ENCODE data around the gene WFS1.
A peak's percentile ranks its signal among the peaks of the same experiment; 100 is the strongest.

The WFS1 gene

DNA sequence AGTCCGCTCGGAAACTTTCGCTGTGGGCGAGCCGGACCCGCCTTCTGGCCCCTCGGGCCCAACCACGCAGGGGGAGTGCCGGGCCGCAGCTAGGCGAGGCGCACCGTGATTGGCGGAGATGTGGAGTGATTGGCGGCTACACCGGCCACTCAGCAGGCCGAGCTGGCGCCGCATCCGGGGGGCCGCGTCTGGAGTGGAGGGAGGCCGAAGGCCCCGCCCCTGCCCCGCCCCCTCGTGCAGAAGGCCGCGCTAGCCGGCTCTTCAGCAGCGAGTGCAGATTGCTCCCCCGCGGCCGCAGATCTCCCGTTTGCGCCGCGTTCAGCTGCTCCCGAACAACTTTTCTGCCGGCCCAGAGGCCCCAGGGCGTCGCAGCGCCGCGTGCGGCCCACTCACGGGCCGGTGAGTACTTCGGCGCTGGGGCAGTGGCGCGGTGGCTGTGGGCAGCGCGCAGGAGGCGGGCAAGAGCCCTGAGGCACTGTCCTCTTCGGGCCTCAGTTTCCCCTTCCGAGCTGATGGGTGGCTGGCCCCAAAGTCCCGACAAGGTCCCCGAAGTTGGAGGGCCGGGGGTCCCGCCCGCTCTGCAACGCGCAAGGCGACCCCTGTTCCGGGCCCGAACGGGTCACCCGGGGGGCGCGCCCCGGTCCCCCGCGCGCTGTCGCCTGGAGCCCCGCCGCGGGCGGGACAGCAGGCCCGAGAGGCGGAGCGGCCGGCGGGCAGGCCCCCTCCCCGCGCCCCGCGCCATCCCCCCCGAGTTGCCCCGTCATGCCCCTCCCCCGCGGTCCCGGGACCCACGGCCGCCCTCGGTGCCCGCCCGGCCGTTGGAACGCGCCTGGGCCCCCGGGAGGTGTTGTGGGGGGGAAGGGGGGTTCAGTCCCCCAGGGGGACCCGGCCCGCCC lies at the start of gene WFS1:
Gene WFS1 (plus strand): TSS at position 235 of the 896 bp plus-strand sequence. CDS start 7,606 bp downstream, outside the sequence.
- peak; percentile 98 for DNase-seq (ENCODE audit: low spot score)

- DNase-seq (ENCODE audit: low spot score), result no peak
Observed at GRCh38 chr4:6221301-6221850, 48.3 kb upstream of the WFS1 start.

- DNase-seq (ENCODE audit: low spot score), result no peak
Observed at GRCh38 chr4:6221851-6222760, 47.5 kb upstream of the WFS1 start.

- DNase-seq (ENCODE audit: low spot score), result no peak
Observed at GRCh38 chr4:6222761-6223292, 46.8 kb upstream of the WFS1 start.

GRCh38 chr4:6224735-6225134 lies 44.9 kb upstream of the WFS1 start:
- DNase-seq (ENCODE audit: low spot score), result no peak

- DNase-seq (ENCODE audit: low spot score), result peak; percentile 6
Observed at GRCh38 chr4:6225469-6225868, 44.2 kb upstream of the WFS1 start.

GRCh38 chr4:6226506-6226905 lies 43.1 kb upstream of the WFS1 start:
- DNase-seq (ENCODE audit: low spot score), result no peak

- no peak for DNase-seq (ENCODE audit: low spot score)
Observed at GRCh38 chr4:6227412-6228157, 42.1 kb upstream of the WFS1 start.

GRCh38 chr4:6228158-6229067 lies 41.2 kb upstream of the WFS1 start:
- DNase-seq (ENCODE audit: low spot score), result no peak

- DNase-seq (ENCODE audit: low spot score), result no peak
Observed at GRCh38 chr4:6229095-6229494, 40.6 kb upstream of the WFS1 start.

- DNase-seq (ENCODE audit: low spot score), result no peak
Observed at GRCh38 chr4:6229671-6230501, 39.8 kb upstream of the WFS1 start.

DNA sequence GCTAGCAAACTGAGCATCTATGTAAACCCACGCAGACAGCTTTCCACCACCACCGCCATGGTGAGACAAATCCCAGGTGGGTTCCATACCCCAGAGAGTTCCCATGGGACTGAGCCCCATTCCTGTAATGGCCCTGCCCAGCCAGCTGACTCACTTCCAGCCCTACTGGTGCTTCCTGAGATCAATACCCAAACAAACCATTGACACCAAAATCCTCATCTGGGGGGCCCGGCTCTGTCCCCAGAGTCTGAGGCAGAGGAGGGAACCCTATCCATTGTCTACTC lies 39.2 kb upstream of the WFS1 start:
- DNase-seq (ENCODE audit: low spot score), result no peak

DNA sequence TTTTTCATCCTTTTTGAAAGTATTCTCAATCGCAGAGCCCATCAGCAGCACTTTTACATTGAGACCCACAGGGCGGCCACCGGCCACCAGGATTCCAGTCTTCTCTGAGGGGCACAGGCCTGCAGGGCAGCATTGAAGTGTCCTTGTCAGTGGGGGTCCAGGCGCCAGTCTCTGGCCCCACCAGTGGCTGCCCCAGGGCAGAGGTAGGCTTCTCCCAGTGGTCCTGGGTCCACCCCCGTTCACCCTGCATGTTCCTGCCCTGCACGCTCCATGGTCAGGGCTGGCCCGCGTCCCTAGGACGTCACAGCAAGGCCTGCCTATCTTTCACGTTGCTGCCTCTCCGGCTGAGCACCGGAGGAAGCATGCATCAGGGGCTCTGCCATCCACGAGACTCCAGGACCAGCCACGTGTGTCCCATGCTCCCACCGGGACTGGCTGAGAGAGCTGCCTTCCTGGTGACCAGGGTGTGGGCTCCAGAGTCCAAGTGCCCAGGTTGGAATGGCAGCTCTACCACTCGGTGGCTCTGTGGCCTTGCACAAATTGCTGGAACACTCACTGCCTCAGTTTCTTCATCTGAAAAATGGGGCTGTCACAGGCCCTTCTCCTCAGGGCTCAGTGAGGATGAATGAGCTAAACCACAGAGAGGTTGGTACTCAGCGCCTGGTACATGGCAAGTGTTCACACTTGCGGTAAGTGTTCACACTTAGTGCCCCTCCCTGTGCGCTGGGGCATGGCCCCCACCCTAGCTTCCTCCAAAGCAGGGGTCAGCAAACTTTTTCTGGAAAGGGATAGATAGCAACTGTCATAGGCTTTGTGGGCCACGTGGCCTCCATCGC lies 38.6 kb upstream of the WFS1 start:
- no peak for DNase-seq (ENCODE audit: low spot score)

DNA sequence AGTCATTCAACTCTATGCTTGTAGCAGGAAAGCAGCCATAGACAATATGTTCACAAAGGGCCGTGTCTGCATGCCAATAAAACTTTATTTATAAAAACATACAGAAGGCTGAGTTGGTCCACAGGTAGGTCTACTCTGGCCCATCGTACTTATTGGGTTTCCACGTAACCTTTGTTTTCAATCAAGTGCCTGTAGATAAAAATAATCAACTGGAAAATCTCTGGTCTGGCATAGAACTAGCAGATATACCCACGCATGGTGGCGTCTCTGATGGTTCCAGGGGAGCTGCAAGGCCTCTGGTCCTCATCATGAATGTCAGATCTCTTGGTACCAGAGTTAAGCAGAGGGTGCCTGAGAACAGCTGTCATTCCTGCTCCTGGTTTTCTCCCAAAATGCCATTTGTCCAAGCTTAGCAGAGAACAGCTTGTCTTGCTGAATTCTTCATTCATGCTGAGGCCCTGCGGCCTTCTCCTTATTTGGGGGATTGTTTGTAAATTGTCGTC lies 37.9 kb upstream of the WFS1 start:
- no peak for DNase-seq (ENCODE audit: low spot score)

DNA sequence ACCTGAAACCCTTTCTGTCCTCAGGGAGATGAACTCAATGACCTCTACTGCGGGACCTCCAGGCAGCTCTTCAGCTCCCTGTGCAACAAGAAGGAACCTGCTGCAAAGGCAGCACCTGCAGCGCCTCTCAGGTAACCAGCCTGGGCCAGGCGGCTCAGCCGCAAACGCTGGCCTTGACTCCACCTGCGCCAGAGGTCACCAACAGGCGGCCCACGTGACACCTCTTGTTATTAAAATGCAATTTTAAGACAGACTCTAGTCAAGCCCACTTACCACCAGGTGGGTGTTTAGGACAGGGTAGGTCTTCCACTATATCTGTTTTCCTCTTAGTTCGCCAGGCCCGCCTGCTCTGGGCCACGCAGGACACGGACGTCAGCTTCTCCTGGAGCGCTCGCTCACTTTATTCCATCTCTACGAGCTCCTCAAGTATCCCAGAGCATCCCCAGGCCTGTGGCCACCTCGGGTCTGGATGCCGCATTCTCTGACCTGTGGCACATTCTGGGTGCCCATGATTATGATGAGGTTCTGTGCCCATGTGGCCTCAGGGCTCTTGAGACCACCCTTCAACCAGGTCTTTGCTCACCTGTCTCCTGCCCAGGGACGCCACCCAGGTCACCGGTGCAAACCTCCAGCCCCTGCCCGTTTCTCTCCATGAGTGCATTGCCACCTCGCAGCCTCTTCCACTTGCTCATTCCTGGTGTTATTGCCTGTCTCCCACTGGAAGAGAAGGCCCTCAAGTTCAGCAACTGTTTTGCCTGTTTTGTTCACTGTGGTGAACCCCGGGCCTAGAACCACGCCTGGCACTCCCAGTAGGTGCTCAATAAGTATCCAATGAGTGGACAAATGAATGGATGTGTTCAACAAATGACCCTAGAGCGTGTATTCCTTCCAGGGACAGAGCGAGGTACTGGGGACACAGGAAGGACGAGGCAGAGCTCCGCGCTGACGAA lies 36.5 kb upstream of the WFS1 start:
- no peak for DNase-seq (ENCODE audit: low spot score)

DNA sequence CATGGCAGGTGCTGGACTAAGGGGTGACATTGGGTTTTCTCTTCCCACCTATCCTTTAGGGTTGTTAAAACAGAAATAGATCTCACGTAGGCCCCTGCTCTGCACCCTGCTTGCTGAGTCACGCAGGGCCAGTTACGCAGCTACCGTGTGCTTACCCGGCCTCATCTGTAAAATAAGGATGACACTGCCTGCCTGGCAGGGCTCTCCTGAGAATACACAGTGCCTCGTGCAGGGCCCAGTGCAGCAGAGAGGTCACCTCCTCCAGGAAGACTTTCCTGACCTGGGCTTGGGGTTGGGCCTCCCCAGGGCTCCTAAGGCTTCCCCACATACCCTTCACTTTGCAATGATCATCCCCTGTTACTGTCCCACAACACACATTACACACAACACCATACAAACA lies 35.7 kb upstream of the WFS1 start:
- no peak for DNase-seq (ENCODE audit: low spot score)

DNA sequence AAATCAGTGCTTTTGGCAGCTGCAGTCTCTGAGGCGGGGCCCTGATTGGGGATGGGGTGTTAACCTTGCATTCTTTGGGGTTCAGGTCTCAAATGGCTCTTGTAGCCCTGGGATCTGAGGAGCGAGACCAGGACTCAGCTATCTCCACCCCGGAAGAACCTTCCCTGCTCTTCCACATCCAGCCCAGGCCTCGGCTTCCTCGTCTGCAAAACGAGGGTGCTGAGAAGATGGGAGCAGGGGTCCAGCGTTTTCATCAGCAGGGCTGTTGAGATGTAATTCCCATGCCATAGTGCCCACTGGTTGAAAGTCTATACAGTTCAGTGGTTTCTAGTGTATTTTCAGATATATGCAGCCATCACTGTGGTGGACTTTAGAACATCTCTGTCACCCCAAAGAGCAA lies 34.6 kb upstream of the WFS1 start:
- no peak for DNase-seq (ENCODE audit: low spot score)
